K562 (cell line): ENCODE measurements around the gene DAPK3. TPM values are rescaled to one million over a fixed set of nuclear protein-coding genes. Genes with fewer than 3 reads are reported as not detected.

Experiments used
- CREM ChIP-seq: IDR thresholded peaks from 2 replicates; pipeline ENCODE4 v1.6.1; 2014; ENCODE audit warnings: antibody characterized with exemption, low read depth
- FOSL1 ChIP-seq: fragments of 200-800 bp; sonication (Bioruptor generic); conservative IDR thresholded peaks from 2 replicates; pipeline ENCODE4 v1.6.1; 2016; ENCODE audit warnings: missing genetic modification characterization, missing compliant biosample characterization
- IRF2 ChIP-seq: sonication (generic); formaldehyde crosslinking; IDR thresholded peaks from 2 replicates; pipeline ENCODE4 v1.8.1; 2022; ENCODE audit warnings: mild to moderate bottlenecking, missing genetic modification reagents
- JUN ChIP-seq, 2 experiments: sonication (generic) in 1 of 2; formaldehyde crosslinking in 1 of 2; IDR thresholded peaks; 2 replicates each; pipeline versions ENCODE4 v1.6.1 to v1.8.0; 2012 to 2022; ENCODE audit warnings: borderline replicate concordance in 2 of 2, mild to moderate bottlenecking in 2 of 2, improper control_type of control experiment in 1 of 2, low read depth in 1 of 2, low read length in 1 of 2, missing genetic modification reagents in 1 of 2
- MYNN ChIP-seq, 2 experiments: sonication (generic); formaldehyde crosslinking in 1 of 2; IDR thresholded peaks; 2 replicates each; pipeline versions ENCODE4 v1.5.0 to v1.6.1; 2016 to 2020; ENCODE audit warnings: antibody characterized with exemption in 1 of 2, missing genetic modification reagents in 1 of 2
- NFYB ChIP-seq: IDR thresholded peaks from 2 replicates; pipeline ENCODE4 v1.6.1; 2011; ENCODE audit warnings: mild to moderate bottlenecking, moderate library complexity; ENCODE audit not compliant: insufficient read length; ENCODE audit errors: extremely low read depth
- POLR2AphosphoS5 ChIP-seq: IDR thresholded peaks from 2 replicates; pipeline ENCODE4 v1.6.1; 2011; ENCODE audit warnings: mild to moderate bottlenecking, low read depth, low read length, moderate library complexity; ENCODE audit not compliant: control insufficient read depth, insufficient read depth
- PURB ChIP-seq: sonication (generic); formaldehyde crosslinking; IDR thresholded peaks from 2 replicates; pipeline ENCODE4 v1.9.0; 2021; ENCODE audit warnings: low read depth, mild to moderate bottlenecking, missing genetic modification reagents
- RHOXF2B ChIP-seq: fragments of 250-450 bp; sonication (Bioruptor Pico); conservative IDR thresholded peaks from 2 replicates; pipeline ENCODE4 v1.5.1; 2021
- SETDB1 ChIP-seq: IDR thresholded peaks from one replicate; pipeline ENCODE4 v1.6.1; 2012; ENCODE audit warnings: low read length, control low read depth, inconsistent platforms
- ZBED1 ChIP-seq: IDR thresholded peaks from 2 replicates; pipeline ENCODE4 v1.6.1; 2014
- ZNF121 ChIP-seq: sonication (generic); formaldehyde crosslinking; conservative IDR thresholded peaks from 2 replicates; pipeline ENCODE4 v1.8.0; 2022; ENCODE audit warnings: missing genetic modification reagents
- ZNF197 ChIP-seq: fragments of 200-800 bp; sonication (Bioruptor generic); IDR thresholded peaks from 2 replicates; pipeline ENCODE4 v1.6.1; 2016; ENCODE audit warnings: low read depth, missing genetic modification characterization, missing compliant biosample characterization
- ZNF408 ChIP-seq: fragments of 250-450 bp; sonication (Bioruptor Pico); IDR thresholded peaks from 2 replicates; pipeline ENCODE4 v1.4.0; 2020; ENCODE audit warnings: low read depth, mild to moderate bottlenecking, moderate library complexity
- polyA plus RNA-seq, 8 experiments: library from polyadenylated mRNA; depleted of rRNA in 4 of 8; stranded (reverse) in 5 of 8; unstranded in 3 of 8; fragments of >200 nt; fragmentation: Nextera tagmentation in 2 of 8; fragmentation: Illumina TruSeq in 1 of 8; extraction: Ambion mirVana in 2 of 8; extraction: Trizol in 1 of 8; gene quantifications; 2 replicates each; pipeline versions ENCODE4 v1.2.1 to v1.2.3, GENCODE V29; 2011 to 2014; ENCODE audit warnings: inconsistent platforms in 1 of 8, missing spikeins in 1 of 8
- total RNA-seq, 7 experiments: library from RNA; depleted of rRNA in 6 of 7; stranded (reverse); fragments of >200 nt in 6 of 7; fragmentation: Illumina TruSeq in 2 of 7; extraction: Trizol in 2 of 7; gene quantifications; 2 replicates each; pipeline versions ENCODE4 v1.2.1 to v1.2.3, GENCODE V29; 2011 to 2021; ENCODE audit warnings: low replicate concordance in 1 of 7
- TF ChIP-seq, protein P1 (sequence below): fragments of 450-650 bp; formaldehyde crosslinking; IDR thresholded peaks from 2 replicates; pipeline ENCODE4 v1.4.0; 2022; ENCODE audit warnings: missing genetic modification characterization
- TF ChIP-seq, protein P2 (sequence below): fragments of 200-800 bp; sonication (Bioruptor generic); IDR thresholded peaks from 2 replicates; pipeline ENCODE4 v1.6.1; 2017; ENCODE audit warnings: missing genetic modification characterization, missing compliant biosample characterization
- TF ChIP-seq, protein P3 (sequence below), 2 experiments: fragments of 450-650 bp in 1 of 2; sonication (generic) in 1 of 2; formaldehyde crosslinking in 1 of 2; IDR thresholded peaks in 1 of 2; conservative IDR thresholded peaks in 1 of 2; 2 replicates each; pipeline versions ENCODE4 v1.6.1 to v1.8.1; 2016 to 2023; ENCODE audit warnings: mild to moderate bottlenecking in 2 of 2, moderate library complexity in 2 of 2, inconsistent platforms in 1 of 2, missing genetic modification reagents in 1 of 2

DAPK3 gene
- total and polyA plus RNA-seq, 9 of the 15 experiments (the other 6 are each of a cell fraction or from before 2014, with no cell fraction given), result 0.14 to 63.4 (median 25.0) TPM

DNA sequence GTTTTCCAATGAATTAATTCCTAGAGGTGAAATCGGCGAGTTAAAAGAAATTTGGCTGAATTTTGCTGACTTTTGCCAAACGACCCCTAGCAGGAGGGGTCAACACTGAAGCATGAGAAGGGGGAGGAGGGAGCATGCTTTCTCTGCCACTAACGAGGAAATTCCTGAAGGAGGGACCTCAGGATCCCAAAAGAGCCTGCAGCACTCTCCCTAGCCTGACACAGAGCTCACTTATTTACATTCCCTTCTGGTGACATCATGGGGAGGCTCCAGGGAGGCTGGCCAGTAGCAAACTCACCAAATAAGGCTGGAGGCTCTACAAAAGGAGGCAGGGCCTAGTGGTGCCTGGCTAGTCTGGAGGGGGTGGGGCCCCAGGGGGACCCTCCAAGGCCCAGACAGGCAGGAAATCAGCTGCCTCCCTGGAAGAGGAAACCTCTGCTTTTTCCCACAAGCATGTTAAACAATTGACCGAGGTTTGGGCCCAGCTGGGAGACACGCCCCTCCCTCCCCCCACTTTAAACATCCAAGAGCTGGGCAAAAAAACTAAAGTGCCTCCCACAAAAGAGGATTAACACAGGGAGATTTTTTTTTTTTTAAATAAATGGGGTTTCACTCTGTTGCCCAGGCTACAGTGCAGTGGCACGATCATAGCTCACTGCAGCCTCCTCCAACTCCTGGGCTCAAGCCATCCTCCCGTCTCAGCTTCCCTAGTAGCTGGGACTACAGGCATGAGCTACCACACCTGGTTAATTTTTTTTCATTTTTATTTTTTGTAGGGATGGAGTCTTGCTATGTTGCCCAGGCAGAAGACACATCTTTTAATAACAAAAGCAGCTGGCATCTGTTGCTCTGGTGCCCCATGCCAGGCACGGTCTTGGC is 2.1 kb downstream of the DAPK3 start (continued):
- TF ChIP-seq, protein P1, sequence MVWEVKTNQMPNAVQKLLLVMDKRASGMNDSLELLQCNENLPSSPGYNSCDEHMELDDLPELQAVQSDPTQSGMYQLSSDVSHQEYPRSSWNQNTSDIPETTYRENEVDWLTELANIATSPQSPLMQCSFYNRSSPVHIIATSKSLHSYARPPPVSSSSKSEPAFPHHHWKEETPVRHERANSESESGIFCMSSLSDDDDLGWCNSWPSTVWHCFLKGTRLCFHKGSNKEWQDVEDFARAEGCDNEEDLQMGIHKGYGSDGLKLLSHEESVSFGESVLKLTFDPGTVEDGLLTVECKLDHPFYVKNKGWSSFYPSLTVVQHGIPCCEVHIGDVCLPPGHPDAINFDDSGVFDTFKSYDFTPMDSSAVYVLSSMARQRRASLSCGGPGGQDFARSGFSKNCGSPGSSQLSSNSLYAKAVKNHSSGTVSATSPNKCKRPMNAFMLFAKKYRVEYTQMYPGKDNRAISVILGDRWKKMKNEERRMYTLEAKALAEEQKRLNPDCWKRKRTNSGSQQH, result no peak
- TF ChIP-seq CREM (peak; percentile 15; the same call in 1 of the 2 replicates), FOSL1 (tag) (peak; percentile 75), JUN (IDR thresholded peaks at IDR 0.05; ENCODE audit: borderline replicate concordance, low read depth, low read length) (peak; percentile 90), JUN (CRISPR knock-in tag; IDR thresholded peaks at IDR 0.05; ENCODE audit: borderline replicate concordance) (0 out of 2 replicates have a peak, but pooled peaks have one; percentile 61), ZNF408 (CRISPR knock-in tag) (no peak), RHOXF2B (CRISPR knock-in tag) (no peak), IRF2 (CRISPR knock-in tag) (no peak), ZNF197 (CRISPR knock-in tag) (no peak), SETDB1 (no peak), ZBED1 (no peak), NFYB (no peak), ZNF121 (peak; percentile 35), MYNN (IDR thresholded peaks at IDR 0.05) (no peak), MYNN (CRISPR knock-in tag; IDR thresholded peaks at IDR 0.05) (no peak), PURB (CRISPR knock-in tag) (no peak), POLR2AphosphoS5 (no peak)
- TF ChIP-seq, protein P2, sequence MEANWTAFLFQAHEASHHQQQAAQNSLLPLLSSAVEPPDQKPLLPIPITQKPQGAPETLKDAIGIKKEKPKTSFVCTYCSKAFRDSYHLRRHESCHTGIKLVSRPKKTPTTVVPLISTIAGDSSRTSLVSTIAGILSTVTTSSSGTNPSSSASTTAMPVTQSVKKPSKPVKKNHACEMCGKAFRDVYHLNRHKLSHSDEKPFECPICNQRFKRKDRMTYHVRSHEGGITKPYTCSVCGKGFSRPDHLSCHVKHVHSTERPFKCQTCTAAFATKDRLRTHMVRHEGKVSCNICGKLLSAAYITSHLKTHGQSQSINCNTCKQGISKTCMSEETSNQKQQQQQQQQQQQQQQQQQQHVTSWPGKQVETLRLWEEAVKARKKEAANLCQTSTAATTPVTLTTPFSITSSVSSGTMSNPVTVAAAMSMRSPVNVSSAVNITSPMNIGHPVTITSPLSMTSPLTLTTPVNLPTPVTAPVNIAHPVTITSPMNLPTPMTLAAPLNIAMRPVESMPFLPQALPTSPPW, result peak; percentile 52
- TF ChIP-seq, protein P3, sequence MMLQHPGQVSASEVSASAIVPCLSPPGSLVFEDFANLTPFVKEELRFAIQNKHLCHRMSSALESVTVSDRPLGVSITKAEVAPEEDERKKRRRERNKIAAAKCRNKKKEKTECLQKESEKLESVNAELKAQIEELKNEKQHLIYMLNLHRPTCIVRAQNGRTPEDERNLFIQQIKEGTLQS (IDR thresholded peaks at IDR 0.05), result peak; percentile 90
- TF ChIP-seq, protein P3 (CRISPR knock-in tag; conservative IDR thresholded peaks at IDR 0.05), result no peak
